Stimulated activated CD8-positive, alpha-beta memory T cell treated with anti-CD3 and anti-CD28 coated beads, Interleukin-15, amount 100 ng/mL, for 4 hours (primary cell): ENCODE measurements around the gene ZNF407.

Experiments used
- DNase-seq, 2 donors: peaks; one replicate each; pipeline ENCODE4 v3.0.0-alpha.2; 2020; ENCODE audit warnings: low read depth in 2 of 2

The ZNF407 gene

DNA sequence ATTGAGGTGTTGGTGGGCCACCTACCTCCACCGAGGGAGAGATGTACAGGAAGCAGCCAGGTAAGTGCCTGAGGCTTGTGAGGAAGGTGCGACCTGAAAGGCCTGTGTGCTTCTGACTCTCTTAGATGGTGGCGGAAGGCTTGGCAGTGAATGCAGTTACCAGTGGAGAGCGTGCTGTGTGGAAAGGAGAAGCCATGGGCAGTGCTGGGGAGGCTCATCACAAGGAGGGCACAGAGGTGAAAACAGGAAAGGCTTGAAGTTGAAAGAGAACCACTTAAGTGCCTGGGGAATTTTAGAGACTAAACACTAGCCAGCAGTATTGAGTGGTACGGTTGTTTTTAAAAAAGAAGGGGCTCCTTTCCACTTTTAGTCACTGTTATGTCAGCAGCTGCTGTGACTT, 130.9 kb downstream of the ZNF407 start:
- DNase-seq = no peak

DNA sequence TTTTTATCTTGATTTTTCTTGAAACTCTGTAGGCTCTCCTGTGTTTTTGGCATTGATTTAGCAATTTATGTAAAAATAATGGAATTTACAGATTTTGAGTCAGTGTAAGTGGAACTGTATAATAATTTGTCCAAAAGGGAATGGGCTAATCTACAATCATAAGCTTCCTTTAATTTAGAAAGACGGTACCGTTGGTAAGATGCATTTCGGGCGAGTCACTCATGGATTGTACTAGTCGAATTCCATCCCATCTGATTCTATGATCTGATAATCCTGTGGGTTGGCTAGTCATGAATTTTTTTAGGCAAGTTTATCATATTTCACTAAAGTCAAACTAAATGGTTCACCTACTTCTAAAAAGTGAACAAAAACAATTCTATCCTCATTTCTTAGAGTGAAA, 133.4 kb downstream of the ZNF407 start:
- no peak for DNase-seq

DNA sequence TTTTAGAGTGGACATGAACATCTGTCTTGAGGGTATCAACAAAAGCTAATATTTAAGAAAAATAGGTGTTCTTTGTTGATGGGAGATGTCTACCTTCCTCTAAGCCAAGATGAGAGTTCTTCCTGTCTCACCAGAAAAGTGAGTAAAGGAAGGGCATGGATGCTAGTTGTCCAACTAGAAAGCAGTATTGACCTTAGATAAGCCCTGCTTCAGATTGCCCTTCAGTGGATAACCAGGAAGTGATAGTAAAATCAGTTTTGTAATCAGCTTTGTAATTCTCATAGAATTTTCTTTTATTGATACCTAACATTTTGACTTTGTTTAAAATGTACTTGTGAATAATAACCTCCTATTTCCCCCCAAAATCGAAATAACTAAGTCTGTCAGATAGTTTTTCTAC, 134.7 kb downstream of the ZNF407 start:
- no peak for DNase-seq

DNA sequence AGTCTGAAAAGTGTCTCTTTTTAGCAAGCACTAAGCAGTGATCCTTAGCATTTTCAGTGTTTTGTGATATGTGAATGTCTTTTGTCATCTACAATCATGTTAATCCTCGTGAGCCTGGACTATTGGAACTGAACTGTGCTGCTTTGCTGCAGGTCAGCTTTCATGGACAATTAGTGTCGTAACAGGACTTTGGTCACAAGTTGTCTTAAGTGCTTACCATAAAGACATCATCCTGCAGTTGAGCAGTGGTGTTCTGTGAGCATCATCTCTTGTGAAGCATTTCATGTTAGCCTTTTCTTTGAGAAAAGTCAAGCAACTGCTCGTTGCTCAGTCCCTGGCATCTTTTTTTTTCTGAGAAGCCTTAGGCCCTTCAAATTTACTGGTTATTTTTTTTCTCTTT, 135.9 kb downstream of the ZNF407 start:
- DNase-seq = no peak

DNA sequence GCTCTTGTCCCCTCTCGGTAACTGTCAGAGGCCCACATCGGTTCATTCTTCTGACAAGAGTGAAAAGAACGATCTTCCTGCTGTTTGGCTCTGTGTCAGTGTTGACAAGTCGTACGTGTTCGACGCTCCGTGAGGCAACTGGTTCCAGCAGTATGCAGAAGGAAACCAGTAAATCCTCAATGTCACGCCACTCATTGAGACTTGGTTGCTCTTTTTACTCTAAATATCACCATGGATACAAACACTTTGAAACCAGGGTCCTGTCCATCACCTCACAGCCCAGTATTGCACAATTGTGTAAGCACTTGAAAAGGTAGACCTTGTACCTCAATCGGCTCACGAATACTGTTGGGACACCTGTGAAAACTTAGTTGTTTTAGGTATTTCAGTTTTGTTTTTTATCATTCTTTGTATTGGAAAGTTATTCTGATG, 136.4 kb downstream of the ZNF407 start:
- no peak for DNase-seq

DNA sequence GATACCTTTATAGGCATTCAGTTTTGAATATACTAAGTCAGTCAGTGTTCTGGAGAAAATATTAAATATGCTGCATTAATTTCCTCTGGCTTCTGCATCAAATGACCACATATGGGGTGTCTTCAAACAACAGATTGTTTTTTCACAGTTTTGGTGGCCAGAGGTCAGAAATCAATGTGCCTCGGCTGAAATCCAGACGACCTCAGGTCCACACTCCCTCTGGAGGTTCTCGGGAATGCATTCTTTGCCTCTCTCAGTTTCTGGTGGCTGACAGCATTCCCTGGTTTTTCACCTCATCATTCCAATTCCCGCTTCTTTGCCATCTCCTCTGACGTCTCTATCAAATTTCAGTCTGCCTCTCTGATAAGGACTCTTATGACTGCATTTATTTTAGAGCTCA, 142.3 kb downstream of the ZNF407 start:
- no peak for DNase-seq

- no peak for DNase-seq
These were observed 145.0 kb downstream of the ZNF407 start for GRCh38 chr18:74742573-74743243.

- no peak for DNase-seq
These were observed 148.1 kb downstream of the ZNF407 start for GRCh38 chr18:74745633-74746403.

DNA sequence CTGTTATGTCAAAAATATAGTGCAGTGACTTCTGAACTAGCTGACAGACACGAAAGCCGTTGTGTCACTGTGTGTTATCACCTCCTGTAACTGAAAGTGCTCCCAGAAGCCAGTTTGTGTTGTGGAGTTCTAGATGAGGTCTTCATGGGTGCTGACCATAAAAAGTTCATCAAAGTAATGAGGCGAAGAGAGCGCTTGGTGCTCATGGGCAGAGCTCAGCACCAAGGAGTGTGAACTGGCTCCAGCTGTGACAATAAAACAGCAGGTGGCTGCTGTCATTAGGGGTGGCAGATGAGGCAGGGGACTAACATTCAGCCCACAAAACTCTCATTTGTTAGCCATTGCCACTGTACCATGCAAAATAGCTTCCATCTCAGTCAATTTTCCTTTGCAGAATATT, 151.1 kb downstream of the ZNF407 start:
- DNase-seq = no peak

DNA sequence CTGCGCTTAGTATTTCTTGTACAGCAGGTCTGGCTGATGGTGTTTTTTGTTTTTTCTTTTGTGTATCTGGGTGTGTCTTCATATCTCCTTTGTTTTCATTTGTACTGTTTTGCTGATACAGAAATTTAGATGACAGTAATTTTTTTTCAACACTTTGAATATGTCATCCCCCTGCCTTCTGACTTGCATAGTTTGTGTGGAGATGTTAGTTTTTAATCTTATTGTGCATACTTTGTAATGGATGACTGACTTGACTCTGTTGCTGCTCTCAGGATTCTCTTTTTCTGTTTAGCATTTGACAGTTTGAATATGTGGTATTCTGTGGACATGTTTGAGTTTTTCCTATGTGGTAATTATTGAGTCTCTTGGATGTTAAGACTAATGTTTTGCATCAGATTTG, 161.3 kb downstream of the ZNF407 start:
- DNase-seq = no peak

GRCh38 chr18:74760026-74760425, 162.4 kb downstream of the ZNF407 start:
- no peak for DNase-seq

- no peak for DNase-seq
These were observed 162.8 kb downstream of the ZNF407 start for GRCh38 chr18:74760436-74760835.

DNA sequence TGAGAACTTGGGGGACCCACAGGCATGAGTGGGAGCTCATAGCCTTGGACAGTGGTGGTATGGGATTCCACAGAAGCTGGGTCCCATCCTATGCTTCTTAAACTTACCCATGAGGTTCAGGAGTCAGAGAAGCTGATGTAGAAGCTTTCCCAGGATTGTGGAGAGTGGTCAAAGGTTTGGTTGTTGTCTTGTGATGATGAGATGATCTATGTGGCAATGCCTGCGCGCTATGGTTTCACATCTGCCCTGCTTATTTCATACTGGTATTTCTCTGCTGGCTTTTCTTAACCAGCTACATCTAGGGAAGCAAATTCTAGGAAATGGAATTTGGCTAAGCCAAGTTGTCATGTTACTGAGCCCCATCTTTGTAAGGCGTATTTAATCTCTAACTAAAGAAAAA, 168.6 kb downstream of the ZNF407 start:
- no peak for DNase-seq

GRCh38 chr18:74768096-74768495, 170.4 kb downstream of the ZNF407 start:
- no peak for DNase-seq

DNA sequence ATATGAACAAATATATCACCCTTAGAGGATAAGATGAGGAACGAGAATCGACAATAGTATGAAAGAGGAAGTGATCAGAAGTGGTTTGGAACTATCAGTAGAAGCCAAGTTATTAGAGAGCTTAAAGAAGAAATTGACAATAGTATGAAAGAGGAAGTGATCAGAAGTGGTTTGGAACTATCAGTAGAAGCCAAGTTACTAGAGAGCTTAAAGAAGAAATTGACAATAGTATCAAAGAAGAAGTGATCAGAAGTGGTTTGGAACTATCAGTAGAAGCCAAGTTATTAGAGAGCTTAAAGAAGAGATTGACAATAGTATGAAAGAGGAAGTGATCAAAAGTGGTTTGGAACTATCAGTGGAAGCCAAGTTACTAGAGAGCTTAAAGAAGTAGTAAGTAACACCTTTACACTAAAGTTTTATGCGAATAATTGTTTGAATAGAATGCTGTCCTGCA, 175.5 kb downstream of the ZNF407 start:
- DNase-seq = no peak

GRCh38 chr18:74774486-74774885, 176.8 kb downstream of the ZNF407 start:
- DNase-seq = no peak

GRCh38 chr18:74775239-74775638, 177.6 kb downstream of the ZNF407 start:
- no peak for DNase-seq

DNA sequence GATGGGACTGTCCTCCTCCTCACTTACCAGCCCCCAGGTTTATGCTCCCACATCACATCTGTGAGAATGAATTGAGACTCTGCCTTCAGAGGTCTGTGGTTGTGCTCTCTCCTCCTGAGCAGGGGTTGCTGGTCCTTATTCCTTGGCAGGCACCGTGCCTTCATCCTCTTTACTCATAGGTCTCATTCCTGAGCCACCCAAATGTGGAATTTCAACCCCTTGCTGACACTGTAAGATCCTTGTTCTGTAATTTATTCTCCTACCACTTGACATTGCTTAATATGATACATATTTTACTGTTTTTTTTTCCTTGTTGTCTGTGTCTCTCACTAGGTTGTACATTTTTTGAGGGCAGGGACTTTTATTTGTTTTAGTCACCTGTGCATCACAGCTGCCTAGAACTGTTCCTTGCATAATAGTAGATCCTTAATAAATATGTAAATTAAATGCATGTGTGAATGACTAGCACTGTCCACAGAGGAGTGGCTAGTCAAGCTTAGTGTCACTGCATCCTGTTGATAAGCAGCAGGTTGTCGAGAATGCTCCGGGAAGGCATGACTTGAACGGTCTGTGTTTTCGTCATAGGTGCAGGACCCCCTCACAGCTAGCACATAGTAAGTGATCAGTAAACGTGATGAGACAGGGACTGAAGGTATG, 180.6 kb downstream of the ZNF407 start:
- no peak for DNase-seq

DNA sequence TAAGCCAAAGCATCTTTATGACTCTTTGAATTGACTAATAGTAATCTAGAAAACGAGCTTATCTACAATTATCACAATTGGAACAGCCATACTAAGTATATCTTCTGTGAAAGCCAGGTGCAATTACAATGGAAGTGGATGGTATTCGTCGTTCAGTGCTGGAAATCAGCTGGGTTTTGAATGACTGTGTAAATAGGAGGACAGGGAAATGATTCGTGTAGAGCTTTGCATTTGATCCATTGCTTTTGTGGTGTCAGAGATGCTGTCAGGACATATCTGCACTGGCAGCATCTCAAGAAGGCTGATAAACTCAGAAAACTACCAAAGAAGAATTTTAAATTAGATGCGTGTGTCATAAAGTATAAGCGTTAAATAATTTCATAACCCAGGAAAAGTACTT, 187.1 kb downstream of the ZNF407 start:
- DNase-seq = no peak

DNA sequence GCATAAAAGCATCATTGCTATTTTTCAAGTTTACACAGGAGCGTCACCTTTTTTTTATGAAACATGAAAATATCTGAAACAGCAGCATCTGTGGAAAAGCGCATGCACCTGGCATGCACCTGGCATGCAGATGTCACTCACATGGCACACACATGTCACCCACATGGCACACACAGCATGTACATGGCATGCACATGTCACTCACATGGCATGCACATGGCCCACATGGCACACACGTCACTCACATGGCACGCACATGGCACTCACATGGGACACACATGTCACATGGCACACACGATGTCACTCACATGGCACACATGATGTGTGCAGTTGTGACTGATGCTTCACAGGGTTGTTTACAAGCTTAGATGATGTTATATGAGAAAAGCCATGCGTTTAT, 188.0 kb downstream of the ZNF407 start:
- no peak for DNase-seq

DNA sequence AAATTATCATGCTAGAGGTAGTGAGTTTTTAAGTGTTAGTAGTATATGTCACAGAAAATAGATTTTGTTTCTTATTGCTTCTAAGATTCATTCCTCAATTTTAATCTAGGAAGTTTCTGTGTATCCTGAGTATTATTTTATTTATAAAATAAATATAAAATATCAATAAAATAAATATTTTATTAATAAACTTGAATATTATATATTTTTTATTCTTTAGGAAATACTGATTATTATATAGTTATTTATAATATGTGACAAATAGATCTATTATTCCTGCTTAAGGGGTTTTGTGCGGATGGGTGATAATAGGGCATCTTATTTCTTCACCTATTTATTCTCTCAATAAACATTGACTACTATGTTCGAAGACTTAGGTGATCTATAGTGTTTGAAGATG, 191.0 kb downstream of the ZNF407 start:
- no peak for DNase-seq

DNA sequence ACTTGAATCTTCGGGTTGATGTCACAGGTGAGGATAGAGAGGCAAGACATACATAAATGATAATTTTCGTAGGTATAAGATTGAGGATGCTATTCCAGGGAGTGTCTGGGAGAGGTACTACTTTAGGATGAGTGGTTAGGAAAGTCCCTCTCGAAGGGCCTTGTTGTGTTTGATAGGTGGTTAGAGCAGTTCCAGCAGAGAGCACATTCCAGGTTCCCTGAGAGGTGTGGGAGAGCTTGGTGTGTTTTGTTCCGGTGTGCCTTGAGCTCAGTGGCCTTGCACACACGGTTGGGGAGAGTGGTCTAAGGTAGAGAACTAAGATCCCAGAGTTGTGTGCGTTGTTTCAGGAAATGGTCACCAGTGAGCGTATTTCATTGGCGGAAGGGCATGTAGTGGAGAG, 191.4 kb downstream of the ZNF407 start:
- DNase-seq = no peak

DNA sequence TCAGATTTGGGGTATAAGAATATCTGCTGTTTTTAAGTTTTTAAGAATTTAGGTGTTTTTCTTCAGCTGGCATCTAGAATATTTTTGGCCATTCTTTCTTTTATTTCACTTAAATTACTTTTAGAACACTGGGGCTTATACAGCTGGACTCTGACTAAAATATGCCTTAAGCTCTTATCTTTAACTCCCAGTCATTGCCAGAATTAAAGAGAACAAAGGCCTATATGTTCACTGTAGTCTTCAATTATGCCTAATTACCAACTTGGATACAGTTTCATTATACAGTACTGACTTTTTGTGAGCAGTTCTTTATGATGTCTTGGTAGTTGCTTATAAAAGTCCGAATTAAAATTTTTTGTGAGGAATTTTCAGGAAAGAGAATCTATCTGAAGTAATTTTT, 192.8 kb downstream of the ZNF407 start:
- DNase-seq = no peak
